Smooth muscle cell (in vitro differentiated cells): ENCODE results near the gene SLC8A3. TPM values are rescaled to one million over a fixed set of nuclear protein-coding genes. Genes with fewer than 3 reads are reported as not detected.

Experiments
- DNase-seq: peaks from one replicate; lab custom pipeline; 2025; ENCODE audit not compliant: unreplicated experiment; lab: John Stamatoyannopoulos, UW
- H2AFZ ChIP-seq: fragments of 200-600 bp; sonication (generic); 2 replicates; pipeline ENCODE4 v1.6.0; 2016; ENCODE audit warnings: antibody characterized with exemption, low read depth, mild to moderate bottlenecking
- H3F3A ChIP-seq: fragments of 200-600 bp; sonication (generic); 2 replicates; pipeline ENCODE4 v1.6.0; 2017; ENCODE audit warnings: antibody characterized with exemption, low read depth
- H3K27ac ChIP-seq: fragments of 200-600 bp; sonication (generic); 2 replicates; pipeline ENCODE4 v1.5.1; 2016; ENCODE audit warnings: low read depth, mild to moderate bottlenecking
- H3K27me3 ChIP-seq: fragments of 200-600 bp; sonication (generic); 2 replicates; pipeline ENCODE4 v1.6.1; 2016; ENCODE audit warnings: low read depth, mild to moderate bottlenecking
- H3K36me3 ChIP-seq: fragments of 200-600 bp; sonication (generic); 2 replicates; pipeline ENCODE4 v1.5.1; 2016; ENCODE audit warnings: low read depth
- H3K4me1 ChIP-seq: fragments of 200-600 bp; sonication (generic); 2 replicates; pipeline ENCODE4 v1.5.1; 2016; ENCODE audit warnings: low read depth
- H3K4me2 ChIP-seq: fragments of 200-600 bp; sonication (generic); 2 replicates; pipeline ENCODE4 v1.6.0; 2016; ENCODE audit warnings: mild to moderate bottlenecking
- H3K4me3 ChIP-seq: fragments of 200-600 bp; sonication (generic); 2 replicates; pipeline ENCODE4 v1.5.1; 2016; ENCODE audit warnings: mild to moderate bottlenecking
- H3K79me2 ChIP-seq: fragments of 200-600 bp; sonication (generic); 2 replicates; pipeline ENCODE4 v1.6.0; 2016; ENCODE audit warnings: low read depth, mild to moderate bottlenecking
- H3K9ac ChIP-seq: fragments of 200-600 bp; sonication (generic); 2 replicates; pipeline ENCODE4 v1.6.0; 2016; ENCODE audit warnings: low read depth
- H3K9me3 ChIP-seq: fragments of 200-600 bp; sonication (generic); replicated peaks from 2 replicates; pipeline ENCODE4 v1.5.1; 2016; ENCODE audit warnings: low read depth
- H4K20me1 ChIP-seq: fragments of 200-600 bp; sonication (generic); 2 replicates; pipeline ENCODE4 v1.6.0; 2016; ENCODE audit warnings: low read depth
- WGBS: methylation state at CpG from one replicate; pipeline ENCODE4 v1.1.7; 2016; ENCODE audit warnings: low lambda C conversion rate; 5-methylcytosine and 5-hydroxymethylcytosine counted together
- polyA plus RNA-seq: library from polyadenylated mRNA; unstranded; fragments of >200 nt; fragmentation: Nextera tagmentation; extraction: Ambion mirVana; gene quantifications from 2 replicates; pipeline ENCODE4 v1.2.1, GENCODE V29; 2016
- total RNA-seq: library from RNA; depleted of rRNA; stranded (reverse); fragments of >200 nt; gene quantifications from 2 replicates; pipeline ENCODE4 v1.2.3, GENCODE V29; 2014
- TF ChIP-seq, protein P1 (sequence below): fragments of 200-600 bp; sonication (generic); IDR thresholded peaks from 2 replicates; pipeline ENCODE4 v1.5.1; 2017; ENCODE audit warnings: borderline replicate concordance, mild to moderate bottlenecking, antibody characterized with exemption; ENCODE audit not compliant: insufficient read depth, poor library complexity, severe bottlenecking

The SLC8A3 gene
- total and polyA plus RNA-seq, 2 experiments from 2014 or later = not detected

GRCh38 chr14:70123796-70124195 is 65.0 kb downstream of the SLC8A3 start:
- 81% methylated on average over 2 of the region's 2 CpGs for WGBS
- H3K4me1 ChIP-seq = peaks cover 6% of the 10 kb centered on the region
- H2AFZ ChIP-seq = no peak overlapping the region
- H3K4me3 ChIP-seq = no peak overlapping the region
- no peaks in the 10 kb centered on the region for H3K36me3 ChIP-seq
- H3F3A ChIP-seq = no peaks in the 10 kb centered on the region
- H3K9me3 ChIP-seq = no peaks in the 10 kb centered on the region
- H3K4me2 ChIP-seq = no peak overlapping the region
- H3K79me2 ChIP-seq = no peaks in the 10 kb centered on the region
- H3K27ac ChIP-seq = no peak overlapping the region
- TF ChIP-seq, protein P1, sequence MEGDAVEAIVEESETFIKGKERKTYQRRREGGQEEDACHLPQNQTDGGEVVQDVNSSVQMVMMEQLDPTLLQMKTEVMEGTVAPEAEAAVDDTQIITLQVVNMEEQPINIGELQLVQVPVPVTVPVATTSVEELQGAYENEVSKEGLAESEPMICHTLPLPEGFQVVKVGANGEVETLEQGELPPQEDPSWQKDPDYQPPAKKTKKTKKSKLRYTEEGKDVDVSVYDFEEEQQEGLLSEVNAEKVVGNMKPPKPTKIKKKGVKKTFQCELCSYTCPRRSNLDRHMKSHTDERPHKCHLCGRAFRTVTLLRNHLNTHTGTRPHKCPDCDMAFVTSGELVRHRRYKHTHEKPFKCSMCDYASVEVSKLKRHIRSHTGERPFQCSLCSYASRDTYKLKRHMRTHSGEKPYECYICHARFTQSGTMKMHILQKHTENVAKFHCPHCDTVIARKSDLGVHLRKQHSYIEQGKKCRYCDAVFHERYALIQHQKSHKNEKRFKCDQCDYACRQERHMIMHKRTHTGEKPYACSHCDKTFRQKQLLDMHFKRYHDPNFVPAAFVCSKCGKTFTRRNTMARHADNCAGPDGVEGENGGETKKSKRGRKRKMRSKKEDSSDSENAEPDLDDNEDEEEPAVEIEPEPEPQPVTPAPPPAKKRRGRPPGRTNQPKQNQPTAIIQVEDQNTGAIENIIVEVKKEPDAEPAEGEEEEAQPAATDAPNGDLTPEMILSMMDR = no peak
- H3K9ac ChIP-seq = no peak overlapping the region
- H4K20me1 ChIP-seq = no peaks in the 10 kb centered on the region
- DNase-seq = no peak
- no peaks in the 10 kb centered on the region for H3K27me3 ChIP-seq

DNA sequence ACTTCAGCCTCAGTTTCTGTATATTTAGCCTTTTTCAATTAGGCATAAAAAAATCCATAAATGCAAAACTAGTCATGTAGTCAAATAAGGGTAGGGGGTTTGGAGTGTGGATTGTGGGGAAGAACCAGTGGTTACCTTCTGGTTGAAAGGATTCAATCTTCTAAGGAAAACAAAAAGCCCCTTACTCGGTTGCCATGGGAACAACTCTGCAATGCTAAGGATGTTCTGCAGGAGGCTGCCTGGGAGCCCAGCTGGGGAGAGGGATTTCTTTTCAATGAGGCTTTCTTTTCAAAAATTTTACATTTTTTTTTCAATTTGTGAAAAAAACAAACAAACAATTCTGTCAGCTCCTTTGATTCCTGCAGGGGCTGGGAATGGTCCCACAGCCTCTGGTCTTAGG is 67.2 kb downstream of the SLC8A3 start:
- H3K36me3 ChIP-seq = no peaks in the 10 kb centered on the region

GRCh38 chr14:70118064-70118463 is 70.7 kb downstream of the SLC8A3 start:
- no peak overlapping the region for H2AFZ ChIP-seq
- H3K79me2 ChIP-seq = no peaks in the 10 kb centered on the region
- DNase-seq = no peak
- H3K27ac ChIP-seq = no peak overlapping the region
- H3K4me3 ChIP-seq = no peak overlapping the region
- 80% methylated on average over 3 of the region's 3 CpGs for WGBS
- H3K36me3 ChIP-seq = no peaks in the 10 kb centered on the region
- H3K27me3 ChIP-seq = peaks cover 4% of the 10 kb centered on the region
- H3F3A ChIP-seq = no peaks in the 10 kb centered on the region
- no peak overlapping the region for H3K9ac ChIP-seq
- H3K4me2 ChIP-seq = no peak overlapping the region
- TF ChIP-seq, protein P1 = no peak
- no peaks in the 10 kb centered on the region for H3K9me3 ChIP-seq
- H4K20me1 ChIP-seq = no peaks in the 10 kb centered on the region
- peaks cover 6% of the 10 kb centered on the region for H3K4me1 ChIP-seq

More for the DNA sequence above, 67.2 kb downstream of the SLC8A3 start:
- 29% methylated on average over 1 of the region's 1 CpG for WGBS
- Histone ChIP-seq H3F3A (no peaks in the 10 kb centered on the region), H3K9me3 (no peaks in the 10 kb centered on the region), H3K4me2 (no peak overlapping the region), H3K27me3 (peaks cover 4% of the 10 kb centered on the region), H2AFZ (no peak overlapping the region), H3K4me3 (no peak overlapping the region), H3K9ac (no peak overlapping the region), H4K20me1 (no peaks in the 10 kb centered on the region), H3K4me1 (peaks cover 6% of the 10 kb centered on the region), H3K79me2 (no peaks in the 10 kb centered on the region), H3K27ac (no peak overlapping the region)
- TF ChIP-seq, protein P1 = no peak
- no peak for DNase-seq

DNA sequence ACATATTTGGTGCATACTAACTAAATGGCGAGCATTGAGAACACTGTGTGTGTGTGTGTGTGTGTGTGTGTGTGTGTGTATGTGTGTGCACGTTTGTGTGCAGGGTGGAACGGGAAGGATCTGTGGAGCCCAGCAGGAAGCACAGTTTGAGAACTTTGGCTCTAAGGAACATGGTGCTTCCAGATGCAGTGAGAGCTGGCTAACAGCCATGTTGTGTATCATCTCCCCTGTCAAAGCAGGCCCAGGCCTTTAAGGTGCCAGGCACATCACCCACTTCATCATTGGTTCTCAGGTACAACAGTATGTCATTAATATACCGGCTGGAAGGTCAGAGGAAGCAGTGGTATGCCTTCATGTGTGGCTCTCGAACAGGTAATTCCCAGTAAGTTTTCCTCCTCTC is 72.5 kb downstream of the SLC8A3 start:
- 84% methylated on average over 5 of the region's 5 CpGs for WGBS

More for the DNA sequence above, 72.5 kb downstream of the SLC8A3 start:
- Histone ChIP-seq H2AFZ (no peak overlapping the region), H3K4me1 (peaks cover 4% of the 10 kb centered on the region), H3K9ac (no peak overlapping the region), H4K20me1 (no peaks in the 10 kb centered on the region), H3K4me3 (no peak overlapping the region), H3K36me3 (no peaks in the 10 kb centered on the region), H3K79me2 (no peaks in the 10 kb centered on the region), H3K9me3 (no peaks in the 10 kb centered on the region), H3K27ac (no peak overlapping the region), H3K4me2 (no peak overlapping the region), H3K27me3 (peaks cover 9% of the 10 kb centered on the region), H3F3A (no peaks in the 10 kb centered on the region)
- DNase-seq = no peak
- TF ChIP-seq, protein P1 = no peak
